Adipocyte (in vitro differentiated cells): ENCODE data around the gene TAC4.
A peak's percentile ranks its signal among the peaks of the same experiment; 100 is the strongest.

Experiments
- DNase-seq: peaks from one replicate; pipeline ENCODE4 v3.0.0-alpha.2; 2015; ENCODE audit warnings: low read depth
- H3K27me3 ChIP-seq: replicated peaks from 2 replicates; pipeline ENCODE4 v1.7.0; 2013; ENCODE audit warnings: mild to moderate bottlenecking, low read length, moderate library complexity; ENCODE audit not compliant: control insufficient read depth, insufficient read depth
- H3K36me3 ChIP-seq: 2 replicates; pipeline ENCODE4 v1.7.0; 2013; ENCODE audit warnings: low read length, mild to moderate bottlenecking, moderate library complexity; ENCODE audit not compliant: control insufficient read depth, insufficient read depth, severe bottlenecking
- H3K4me1 ChIP-seq: 2 replicates; pipeline ENCODE4 v1.7.0; 2013; ENCODE audit warnings: mild to moderate bottlenecking, low read length, moderate library complexity; ENCODE audit not compliant: control insufficient read depth, insufficient read depth
- H3K4me3 ChIP-seq: 2 replicates; pipeline ENCODE4 v1.7.0; 2013; ENCODE audit warnings: mild to moderate bottlenecking, low read length, moderate library complexity
- H3K9ac ChIP-seq: 2 replicates; pipeline ENCODE4 v1.7.0; 2013; ENCODE audit warnings: mild to moderate bottlenecking, low read length, moderate library complexity
- H3K9me3 ChIP-seq: 2 replicates; pipeline ENCODE4 v1.7.0; 2013; ENCODE audit warnings: mild to moderate bottlenecking, low read length, moderate library complexity; ENCODE audit not compliant: control insufficient read depth

The TAC4 gene

GRCh38 chr17:49851387-49852291 lies 3.8 kb upstream of the TAC4 start:
- Histone ChIP-seq H3K9me3 (no peaks in the 10 kb centered on the region), H3K4me1 (peaks cover 4% of the 10 kb centered on the region), H3K4me3 (peak overlapping the region; percentile 82), H3K36me3 (no peaks in the 10 kb centered on the region), H3K9ac (peak overlapping the region; percentile 76), H3K27me3 (peaks cover 4% of the 10 kb centered on the region)
- DNase-seq = peak; percentile 84

DNA sequence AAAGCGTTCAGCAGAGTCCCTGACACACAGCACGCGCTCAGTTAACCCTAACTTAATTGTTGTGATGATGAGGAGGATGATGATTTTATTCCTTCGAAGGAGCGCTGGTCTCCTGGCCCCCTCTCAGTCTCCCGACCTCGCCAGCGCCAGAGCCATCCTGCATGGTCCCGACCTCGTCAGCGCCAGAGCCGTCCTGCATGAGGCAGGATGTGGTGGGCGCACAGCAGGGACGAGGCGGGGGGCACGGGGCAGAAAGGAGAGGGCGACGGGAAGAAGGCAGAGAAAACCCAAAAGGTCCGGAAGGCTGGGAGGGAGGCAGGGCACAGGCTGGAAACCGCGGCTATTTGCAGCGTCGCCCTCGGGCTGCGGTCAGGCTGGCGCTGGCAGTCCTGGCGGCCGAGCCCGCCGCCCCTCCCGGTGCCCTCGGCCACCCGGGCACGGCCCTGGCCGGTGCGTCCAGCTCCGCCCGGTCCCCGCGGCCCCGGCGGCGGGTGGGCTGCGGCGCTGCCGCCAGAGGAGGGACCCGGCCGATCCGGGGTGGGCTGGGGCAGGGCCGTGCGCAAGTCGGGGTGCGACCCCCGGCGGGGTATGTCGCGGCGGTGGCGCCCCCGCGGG lies 3.0 kb upstream of the TAC4 start:
- no peaks in the 10 kb centered on the region for H3K9me3 ChIP-seq
- H3K4me3 ChIP-seq = peak overlapping the region; percentile 82
- no peaks in the 10 kb centered on the region for H3K36me3 ChIP-seq
- peak; percentile 61 for DNase-seq
- peaks cover 4% of the 10 kb centered on the region for H3K4me1 ChIP-seq
- peaks cover 4% of the 10 kb centered on the region for H3K27me3 ChIP-seq
- H3K9ac ChIP-seq = peak overlapping the region; percentile 76

GRCh38 chr17:49850218-49850610 lies 2.3 kb upstream of the TAC4 start:
- H3K9me3 ChIP-seq = no peaks in the 10 kb centered on the region
- H3K9ac ChIP-seq = no peak overlapping the region
- no peak overlapping the region for H3K4me3 ChIP-seq
- peaks cover 11% of the 10 kb centered on the region for H3K4me1 ChIP-seq
- no peak for DNase-seq
- peaks cover 4% of the 10 kb centered on the region for H3K27me3 ChIP-seq
- no peaks in the 10 kb centered on the region for H3K36me3 ChIP-seq

DNA sequence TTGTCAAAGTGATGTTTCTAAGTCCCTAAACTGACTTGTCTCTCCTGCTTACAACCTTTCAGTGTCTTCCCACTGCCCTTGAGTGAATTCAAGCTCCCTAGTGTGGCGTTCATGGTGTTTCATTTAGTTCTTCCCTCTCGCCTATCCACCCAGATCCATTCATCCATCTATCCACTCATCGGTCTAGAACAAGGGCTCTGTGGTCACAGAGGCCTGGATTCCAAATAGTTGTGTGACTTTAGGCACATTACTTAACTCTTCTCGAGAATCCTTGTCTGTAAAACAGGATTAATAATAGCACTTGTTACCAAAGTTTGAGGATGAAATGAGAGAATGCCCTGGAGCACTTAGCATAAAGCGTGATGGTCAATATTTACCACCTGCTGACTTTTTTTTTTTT lies 870 bp upstream of the TAC4 start:
- H3K9me3 ChIP-seq = no peaks in the 10 kb centered on the region
- H3K9ac ChIP-seq = no peak overlapping the region
- H3K4me3 ChIP-seq = no peak overlapping the region
- no peaks in the 10 kb centered on the region for H3K36me3 ChIP-seq
- DNase-seq = no peak
- H3K4me1 ChIP-seq = peaks cover 16% of the 10 kb centered on the region
- H3K27me3 ChIP-seq = peaks cover 1% of the 10 kb centered on the region

- DNase-seq = no peak
- Histone ChIP-seq H3K4me3 (no peak overlapping the region), H3K4me1 (peaks cover 16% of the 10 kb centered on the region), H3K27me3 (no peaks in the 10 kb centered on the region), H3K9ac (no peak overlapping the region), H3K9me3 (no peaks in the 10 kb centered on the region), H3K36me3 (no peaks in the 10 kb centered on the region)
Observed at GRCh38 chr17:49846938-49847712, 744 bp downstream of the TAC4 start.

DNA sequence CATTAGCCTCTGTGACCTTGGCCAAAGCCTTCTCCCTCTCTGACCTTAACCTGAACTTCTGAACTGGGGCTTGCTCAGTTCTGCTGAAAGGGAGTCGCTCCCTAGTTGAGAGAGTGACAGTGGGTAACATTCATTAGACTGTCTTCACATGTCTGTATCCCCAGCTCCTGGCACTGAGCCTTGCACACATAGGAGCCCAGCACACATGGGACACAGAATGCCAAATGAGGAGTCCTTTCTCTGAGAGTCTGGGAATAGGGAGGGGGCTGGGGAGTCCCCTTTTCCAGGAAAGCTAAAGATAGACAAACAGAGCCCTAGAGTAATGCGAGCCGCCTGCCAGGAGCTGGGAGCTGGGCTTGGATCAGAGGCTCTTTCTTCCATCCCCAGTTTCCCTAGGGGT lies 2.5 kb downstream of the TAC4 start:
- Histone ChIP-seq H3K27me3 (no peaks in the 10 kb centered on the region), H3K9ac (no peak overlapping the region), H3K4me3 (no peak overlapping the region), H3K36me3 (no peaks in the 10 kb centered on the region), H3K4me1 (peaks cover 11% of the 10 kb centered on the region), H3K9me3 (no peaks in the 10 kb centered on the region)
- DNase-seq = no peak

DNA sequence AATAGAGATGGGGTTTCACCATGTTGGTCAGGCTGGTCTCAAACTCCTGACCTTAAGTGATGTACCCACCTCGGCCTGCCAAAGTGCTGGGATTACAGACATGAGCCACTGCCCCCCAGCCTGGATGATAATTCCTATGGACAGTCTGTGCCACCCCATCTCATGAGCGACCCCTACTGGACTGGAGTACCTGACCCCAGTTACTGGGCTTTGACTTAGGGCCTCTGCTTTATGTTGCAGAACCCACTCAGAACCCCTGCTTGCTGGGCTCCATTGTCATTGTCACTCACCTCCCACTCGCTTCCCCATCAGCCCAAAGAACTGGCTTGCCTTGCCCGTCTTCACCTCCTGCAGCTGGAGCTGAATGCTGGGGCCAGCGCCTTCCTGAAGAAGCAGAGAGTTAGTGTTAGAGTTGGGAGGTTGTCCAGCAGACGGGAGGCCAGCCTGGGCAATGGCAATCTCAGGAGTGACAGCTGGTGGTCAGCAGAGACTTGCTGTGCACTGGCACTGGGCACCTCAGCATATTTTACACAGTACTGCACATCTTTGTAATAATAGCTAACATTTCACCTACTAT lies 4.0 kb downstream of the TAC4 start:
- Histone ChIP-seq H3K4me3 (no peak overlapping the region), H3K9me3 (no peaks in the 10 kb centered on the region), H3K36me3 (no peaks in the 10 kb centered on the region), H3K27me3 (no peaks in the 10 kb centered on the region), H3K4me1 (peaks cover 11% of the 10 kb centered on the region), H3K9ac (no peak overlapping the region)
- DNase-seq = no peak

- no peaks in the 10 kb centered on the region for H3K36me3 ChIP-seq
- H3K9ac ChIP-seq = no peak overlapping the region
- DNase-seq = no peak
- H3K4me3 ChIP-seq = no peak overlapping the region
- H3K4me1 ChIP-seq = peaks cover 11% of the 10 kb centered on the region
- H3K27me3 ChIP-seq = no peaks in the 10 kb centered on the region
- H3K9me3 ChIP-seq = no peaks in the 10 kb centered on the region
Observed at GRCh38 chr17:49842846-49843245, 5.0 kb downstream of the TAC4 start.

GRCh38 chr17:49842371-49842770 lies 5.5 kb downstream of the TAC4 start:
- no peaks in the 10 kb centered on the region for H3K9me3 ChIP-seq
- peaks cover 11% of the 10 kb centered on the region for H3K4me1 ChIP-seq
- H3K36me3 ChIP-seq = no peaks in the 10 kb centered on the region
- H3K27me3 ChIP-seq = no peaks in the 10 kb centered on the region
- no peak overlapping the region for H3K4me3 ChIP-seq
- DNase-seq = no peak
- no peak overlapping the region for H3K9ac ChIP-seq

DNA sequence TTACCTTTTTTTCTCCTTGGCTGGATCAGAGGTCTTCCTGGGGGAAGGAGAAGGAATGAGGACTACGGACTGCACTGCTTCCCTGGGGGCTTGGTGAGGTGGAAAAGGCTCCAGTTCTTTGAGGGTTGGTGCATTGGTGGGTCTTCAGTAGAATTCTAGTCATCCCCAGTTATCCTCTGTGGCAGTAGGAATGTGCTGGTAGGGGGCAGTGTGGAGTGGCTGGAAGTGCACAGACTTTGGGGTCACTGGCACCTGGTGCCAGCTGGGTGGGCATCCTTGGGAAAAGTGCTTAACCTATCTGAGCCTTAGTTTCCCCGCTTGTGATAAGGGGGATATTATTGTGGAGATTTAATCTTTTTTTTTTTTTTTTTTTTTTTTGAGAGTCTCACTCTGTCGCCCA lies 6.3 kb downstream of the TAC4 start:
- H3K4me3 ChIP-seq = no peak overlapping the region
- no peak for DNase-seq
- no peaks in the 10 kb centered on the region for H3K9me3 ChIP-seq

GRCh38 chr17:49839455-49839854 lies 8.4 kb downstream of the TAC4 start:
- Histone ChIP-seq H3K36me3 (peaks cover 2% of the 10 kb centered on the region), H3K4me1 (peaks cover 14% of the 10 kb centered on the region), H3K9ac (no peak overlapping the region), H3K9me3 (no peaks in the 10 kb centered on the region), H3K4me3 (no peak overlapping the region), H3K27me3 (no peaks in the 10 kb centered on the region)
- DNase-seq = no peak

More for the DNA sequence above, 6.3 kb downstream of the TAC4 start:
- Histone ChIP-seq H3K9ac (no peak overlapping the region), H3K27me3 (no peaks in the 10 kb centered on the region), H3K36me3 (no peaks in the 10 kb centered on the region), H3K4me1 (peaks cover 14% of the 10 kb centered on the region)
